Muscle layer of colon (tissue), 2 donors: ENCODE results near the gene TDP1.
A peak's percentile ranks its signal among the peaks of the same experiment; 100 is the strongest.

Source experiments
- H3K27ac ChIP-seq: one replicate; pipeline ENCODE4 v1.7.0; 2013; ENCODE audit warnings: low read depth, mild to moderate bottlenecking, low read length, moderate library complexity
- H3K27me3 ChIP-seq, 2 donors: one replicate each; pipeline ENCODE4 v1.7.0; 2013; ENCODE audit warnings: low read length in 2 of 2, mild to moderate bottlenecking in 2 of 2; ENCODE audit not compliant: insufficient read depth in 2 of 2, control insufficient read depth in 1 of 2
- H3K36me3 ChIP-seq: one replicate; pipeline ENCODE4 v1.7.0; 2013; ENCODE audit warnings: mild to moderate bottlenecking, low read length; ENCODE audit not compliant: insufficient read depth
- H3K4me1 ChIP-seq: one replicate; pipeline ENCODE4 v1.7.0; 2013; ENCODE audit warnings: mild to moderate bottlenecking, low read length; ENCODE audit not compliant: insufficient read depth
- H3K4me3 ChIP-seq, 2 donors: one replicate each; pipeline ENCODE4 v1.7.0; 2013; ENCODE audit warnings: low read length in 2 of 2, low read depth in 1 of 2, mild to moderate bottlenecking in 1 of 2, moderate library complexity in 1 of 2
- H3K9ac ChIP-seq: one replicate; pipeline ENCODE4 v1.7.0; 2013; ENCODE audit warnings: low read length
- H3K9me3 ChIP-seq: one replicate; pipeline ENCODE4 v1.7.0; 2013; ENCODE audit warnings: mild to moderate bottlenecking, low read length
- donor health status: abdominal sarcoma.
- donor health status: Adenocarcinoma of cecum.

TDP1 gene

GRCh38 chr14:89952576-89952975 lies 3.2 kb upstream of the TDP1 start:
- Histone ChIP-seq H3K27ac (no peak overlapping the region), H3K27me3 (no peaks in the 10 kb centered on the region), H3K36me3 (no peaks in the 10 kb centered on the region), H3K4me1 (peaks cover 19% of the 10 kb centered on the region), H3K9ac (no peak overlapping the region), H3K9me3 (no peaks in the 10 kb centered on the region), H3K4me3 (no peak overlapping the region)

- H3K27ac ChIP-seq: no peak overlapping the region
- no peaks in the 10 kb centered on the region for H3K27me3 ChIP-seq
- H3K4me1 ChIP-seq: peaks cover 19% of the 10 kb centered on the region
- H3K36me3 ChIP-seq: no peaks in the 10 kb centered on the region
- no peak overlapping the region for H3K4me3 ChIP-seq
- no peaks in the 10 kb centered on the region for H3K9me3 ChIP-seq
- H3K9ac ChIP-seq: no peak overlapping the region
Measured at GRCh38 chr14:89953602-89954001, 2.1 kb upstream of the TDP1 start.

- H3K9ac ChIP-seq: peak within 1 kb of the TSS; percentile 69
- peak within 1 kb of the TSS; percentile 77 for H3K27ac ChIP-seq
- H3K36me3 ChIP-seq: no peaks in the 10 kb centered on the region
- H3K4me3 ChIP-seq: peak within 1 kb of the TSS; percentile 66 to 89
- peaks cover 19% of the 10 kb centered on the region for H3K4me1 ChIP-seq
- H3K27me3 ChIP-seq: no peaks in the 10 kb centered on the region
- no peaks in the 10 kb centered on the region for H3K9me3 ChIP-seq
Measured at GRCh38 chr14:89954070-89955021, 1.4 kb upstream of the TDP1 start, which contains the start of gene EFCAB11. Gene EFCAB11, minus strand, starts transcription at chr14:89954730. Its CDS starts 70 bp downstream, at chr14:89954660.

GRCh38 chr14:89955022-89955744 lies 544 bp upstream of the TDP1 start:
- H3K27ac ChIP-seq: peak overlapping the region; percentile 77

GRCh38 chr14:89956661-89957009 lies 908 bp downstream of the TDP1 start:
- Histone ChIP-seq H3K27me3 (no peaks in the 10 kb centered on the region), H3K4me3 (peak overlapping the region; percentile 77 to 89), H3K27ac (peak overlapping the region; percentile 77), H3K9me3 (no peaks in the 10 kb centered on the region), H3K4me1 (peaks cover 19% of the 10 kb centered on the region), H3K36me3 (no peaks in the 10 kb centered on the region), H3K9ac (peak overlapping the region; percentile 68)

More at GRCh38 chr14:89955022-89955744, 544 bp upstream of the TDP1 start:
- no peaks in the 10 kb centered on the region for H3K36me3 ChIP-seq
- H3K9me3 ChIP-seq: no peaks in the 10 kb centered on the region
- H3K4me3 ChIP-seq: peak overlapping the region; percentile 50 to 89
- no peaks in the 10 kb centered on the region for H3K27me3 ChIP-seq
- H3K9ac ChIP-seq: peak overlapping the region; percentile 69
- peaks cover 19% of the 10 kb centered on the region for H3K4me1 ChIP-seq

GRCh38 chr14:89957376-89957775 lies 1.6 kb downstream of the TDP1 start:
- Histone ChIP-seq H3K27ac (no peak overlapping the region), H3K4me1 (peaks cover 19% of the 10 kb centered on the region)

GRCh38 chr14:89957791-89958190 lies 2.1 kb downstream of the TDP1 start:
- no peak overlapping the region for H3K9ac ChIP-seq
- H3K27me3 ChIP-seq: no peaks in the 10 kb centered on the region
- no peak overlapping the region for H3K27ac ChIP-seq
- H3K4me1 ChIP-seq: peaks cover 19% of the 10 kb centered on the region
- H3K36me3 ChIP-seq: peaks cover under 1% of the 10 kb centered on the region
- no peak overlapping the region for H3K4me3 ChIP-seq
- H3K9me3 ChIP-seq: no peaks in the 10 kb centered on the region

More at GRCh38 chr14:89957376-89957775, 1.6 kb downstream of the TDP1 start:
- Histone ChIP-seq H3K4me3 (no peak overlapping the region), H3K9me3 (no peaks in the 10 kb centered on the region), H3K36me3 (no peaks in the 10 kb centered on the region), H3K27me3 (no peaks in the 10 kb centered on the region), H3K9ac (no peak overlapping the region)

GRCh38 chr14:89958966-89959365 lies 3.2 kb downstream of the TDP1 start:
- no peak overlapping the region for H3K4me3 ChIP-seq
- peaks cover 12% of the 10 kb centered on the region for H3K36me3 ChIP-seq
- no peaks in the 10 kb centered on the region for H3K9me3 ChIP-seq
- no peak overlapping the region for H3K27ac ChIP-seq
- peaks cover 14% of the 10 kb centered on the region for H3K4me1 ChIP-seq
- no peaks in the 10 kb centered on the region for H3K27me3 ChIP-seq
- no peak overlapping the region for H3K9ac ChIP-seq

- Histone ChIP-seq H3K27me3 (no peaks in the 10 kb centered on the region), H3K4me3 (no peak overlapping the region), H3K4me1 (peaks cover 12% of the 10 kb centered on the region), H3K36me3 (peaks cover 15% of the 10 kb centered on the region), H3K9me3 (no peaks in the 10 kb centered on the region), H3K9ac (no peak overlapping the region), H3K27ac (no peak overlapping the region)
Measured at GRCh38 chr14:89959853-89960445, 4.2 kb downstream of the TDP1 start.

GRCh38 chr14:89960914-89961313 lies 5.2 kb downstream of the TDP1 start:
- peaks cover 12% of the 10 kb centered on the region for H3K4me1 ChIP-seq
- no peaks in the 10 kb centered on the region for H3K9me3 ChIP-seq
- no peak overlapping the region for H3K27ac ChIP-seq
- no peak overlapping the region for H3K9ac ChIP-seq
- H3K36me3 ChIP-seq: peaks cover 15% of the 10 kb centered on the region
- no peaks in the 10 kb centered on the region for H3K27me3 ChIP-seq
- no peak overlapping the region for H3K4me3 ChIP-seq

GRCh38 chr14:89963288-89963978 lies 7.7 kb downstream of the TDP1 start:
- no peaks in the 10 kb centered on the region for H3K27me3 ChIP-seq
- H3K9ac ChIP-seq: no peak overlapping the region
- H3K4me3 ChIP-seq: no peak overlapping the region
- H3K4me1 ChIP-seq: no peaks in the 10 kb centered on the region
- H3K27ac ChIP-seq: no peak overlapping the region
- no peaks in the 10 kb centered on the region for H3K9me3 ChIP-seq
- H3K36me3 ChIP-seq: peaks cover 19% of the 10 kb centered on the region
